Osteocyte (in vitro differentiated cells): ENCODE results near the gene JMJD7. TPM values are rescaled to one million over a fixed set of nuclear protein-coding genes. Genes with fewer than 3 reads are reported as not detected.

ENCODE experiments used
- DNase-seq: peaks from one replicate; pipeline ENCODE4 v3.0.0; 2021; ENCODE audit warnings: mixed read lengths; ENCODE audit not compliant: unreplicated experiment; ENCODE audit errors: extremely low spot score
- H3K27ac Mint-ChIP-seq: one replicate; pipeline ENCODE4 v1.8.0; 2021; ENCODE audit warnings: mild to moderate bottlenecking, mixed read lengths; ENCODE audit not compliant: unreplicated experiment
- H3K27me3 Mint-ChIP-seq: one replicate; pipeline ENCODE4 v1.8.0; 2021; ENCODE audit warnings: mixed read lengths; ENCODE audit not compliant: unreplicated experiment
- H3K36me3 Mint-ChIP-seq: one replicate; pipeline ENCODE4 v1.8.0; 2021; ENCODE audit warnings: mixed read lengths; ENCODE audit not compliant: unreplicated experiment
- H3K4me1 Mint-ChIP-seq: one replicate; pipeline ENCODE4 v1.8.0; 2021; ENCODE audit warnings: mixed read lengths; ENCODE audit not compliant: unreplicated experiment
- H3K4me3 Mint-ChIP-seq: one replicate; pipeline ENCODE4 v1.8.0; 2021; ENCODE audit warnings: mild to moderate bottlenecking, moderate library complexity, mixed read lengths; ENCODE audit not compliant: unreplicated experiment
- H3K9me3 Mint-ChIP-seq: one replicate; pipeline ENCODE4 v1.8.0; 2021; ENCODE audit warnings: mixed read lengths; ENCODE audit not compliant: unreplicated experiment
- total RNA-seq: library from RNA; stranded (reverse); gene quantifications from 2 replicates; pipeline ENCODE4 v1.2.1, GENCODE V29; 2021
- TF ChIP-seq, protein P1 (sequence below): fragments of 200-600 bp; sonication (generic); IDR thresholded peaks from 2 replicates; pipeline ENCODE4 v1.5.0; 2021; ENCODE audit warnings: antibody characterized with exemption, mild to moderate bottlenecking, moderate library complexity

JMJD7 gene
- total RNA-seq, 1 donor from 2014 or later: 14.0 TPM

DNA sequence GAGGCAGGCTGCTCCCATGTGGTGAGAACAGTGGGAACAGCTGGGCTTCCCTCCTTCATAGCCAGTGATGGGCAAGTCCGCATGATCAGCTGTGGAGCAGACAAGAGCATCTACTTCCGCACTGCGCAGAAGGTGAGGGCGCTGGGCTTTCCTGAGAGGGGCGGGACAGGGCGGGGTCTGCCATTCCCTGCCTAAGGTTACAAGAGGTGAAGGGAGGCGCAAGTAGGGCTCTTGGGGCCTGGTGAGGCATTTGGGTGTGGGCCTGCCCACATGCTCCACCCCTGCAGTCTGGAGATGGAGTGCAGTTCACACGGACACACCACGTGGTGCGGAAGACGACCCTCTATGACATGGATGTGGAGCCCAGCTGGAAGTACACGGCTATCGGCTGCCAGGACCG, 10.6 kb upstream of the JMJD7 start:
- no peaks in the 10 kb centered on the region for H3K4me1 Mint-ChIP-seq
- H3K36me3 Mint-ChIP-seq: peaks cover 48% of the 10 kb centered on the region

GRCh38 chr15:41817781-41818180, 10.1 kb upstream of the JMJD7 start:
- no peak overlapping the region for H3K4me3 Mint-ChIP-seq
- TF ChIP-seq, protein P1, sequence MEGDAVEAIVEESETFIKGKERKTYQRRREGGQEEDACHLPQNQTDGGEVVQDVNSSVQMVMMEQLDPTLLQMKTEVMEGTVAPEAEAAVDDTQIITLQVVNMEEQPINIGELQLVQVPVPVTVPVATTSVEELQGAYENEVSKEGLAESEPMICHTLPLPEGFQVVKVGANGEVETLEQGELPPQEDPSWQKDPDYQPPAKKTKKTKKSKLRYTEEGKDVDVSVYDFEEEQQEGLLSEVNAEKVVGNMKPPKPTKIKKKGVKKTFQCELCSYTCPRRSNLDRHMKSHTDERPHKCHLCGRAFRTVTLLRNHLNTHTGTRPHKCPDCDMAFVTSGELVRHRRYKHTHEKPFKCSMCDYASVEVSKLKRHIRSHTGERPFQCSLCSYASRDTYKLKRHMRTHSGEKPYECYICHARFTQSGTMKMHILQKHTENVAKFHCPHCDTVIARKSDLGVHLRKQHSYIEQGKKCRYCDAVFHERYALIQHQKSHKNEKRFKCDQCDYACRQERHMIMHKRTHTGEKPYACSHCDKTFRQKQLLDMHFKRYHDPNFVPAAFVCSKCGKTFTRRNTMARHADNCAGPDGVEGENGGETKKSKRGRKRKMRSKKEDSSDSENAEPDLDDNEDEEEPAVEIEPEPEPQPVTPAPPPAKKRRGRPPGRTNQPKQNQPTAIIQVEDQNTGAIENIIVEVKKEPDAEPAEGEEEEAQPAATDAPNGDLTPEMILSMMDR: no peak
- no peaks in the 10 kb centered on the region for H3K27me3 Mint-ChIP-seq
- no peak overlapping the region for H3K27ac Mint-ChIP-seq
- H3K36me3 Mint-ChIP-seq: peaks cover 50% of the 10 kb centered on the region
- H3K4me1 Mint-ChIP-seq: no peaks in the 10 kb centered on the region
- no peak for DNase-seq
- H3K9me3 Mint-ChIP-seq: no peaks in the 10 kb centered on the region

More for the DNA sequence above, 10.6 kb upstream of the JMJD7 start:
- TF ChIP-seq, protein P1: no peak
- Mint-ChIP-seq H3K4me3 (no peak overlapping the region), H3K27ac (no peak overlapping the region), H3K9me3 (no peaks in the 10 kb centered on the region), H3K27me3 (no peaks in the 10 kb centered on the region)
- no peak for DNase-seq

DNA sequence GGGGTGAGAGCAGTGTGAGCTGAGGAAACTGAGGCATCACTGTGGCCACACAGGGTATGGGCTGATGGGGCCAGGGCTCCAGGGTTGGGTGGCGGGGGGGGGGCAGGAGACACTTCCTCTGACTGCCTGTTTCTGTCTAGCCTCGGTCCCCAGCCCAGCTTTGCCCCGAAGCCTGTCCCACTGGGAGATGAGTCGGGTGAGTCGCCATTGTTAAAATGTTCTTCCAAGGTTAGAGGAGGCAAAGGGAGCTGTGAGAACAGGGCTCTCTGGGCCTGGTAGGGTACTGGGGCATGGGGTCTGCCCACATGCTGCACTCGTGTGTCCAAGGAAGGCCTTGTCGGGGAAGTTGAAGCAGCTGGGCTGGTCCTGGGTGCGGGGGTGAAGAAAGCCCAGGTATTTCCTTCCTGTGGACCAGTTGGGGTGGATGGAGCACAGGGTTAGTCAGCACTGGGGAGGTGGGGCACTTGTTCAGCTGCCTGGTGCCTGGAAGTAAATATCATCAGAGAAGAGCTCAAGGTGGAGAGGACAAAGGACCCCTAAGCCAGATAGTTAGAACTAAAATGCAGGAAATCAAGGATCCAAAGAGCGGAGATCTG, 8.3 kb upstream of the JMJD7 start:
- TF ChIP-seq, protein P1: no peak
- H3K27ac Mint-ChIP-seq: no peak overlapping the region
- H3K4me3 Mint-ChIP-seq: no peak overlapping the region
- H3K27me3 Mint-ChIP-seq: no peaks in the 10 kb centered on the region
- no peak for DNase-seq
- peaks cover 53% of the 10 kb centered on the region for H3K36me3 Mint-ChIP-seq
- H3K4me1 Mint-ChIP-seq: no peaks in the 10 kb centered on the region
- no peaks in the 10 kb centered on the region for H3K9me3 Mint-ChIP-seq

DNA sequence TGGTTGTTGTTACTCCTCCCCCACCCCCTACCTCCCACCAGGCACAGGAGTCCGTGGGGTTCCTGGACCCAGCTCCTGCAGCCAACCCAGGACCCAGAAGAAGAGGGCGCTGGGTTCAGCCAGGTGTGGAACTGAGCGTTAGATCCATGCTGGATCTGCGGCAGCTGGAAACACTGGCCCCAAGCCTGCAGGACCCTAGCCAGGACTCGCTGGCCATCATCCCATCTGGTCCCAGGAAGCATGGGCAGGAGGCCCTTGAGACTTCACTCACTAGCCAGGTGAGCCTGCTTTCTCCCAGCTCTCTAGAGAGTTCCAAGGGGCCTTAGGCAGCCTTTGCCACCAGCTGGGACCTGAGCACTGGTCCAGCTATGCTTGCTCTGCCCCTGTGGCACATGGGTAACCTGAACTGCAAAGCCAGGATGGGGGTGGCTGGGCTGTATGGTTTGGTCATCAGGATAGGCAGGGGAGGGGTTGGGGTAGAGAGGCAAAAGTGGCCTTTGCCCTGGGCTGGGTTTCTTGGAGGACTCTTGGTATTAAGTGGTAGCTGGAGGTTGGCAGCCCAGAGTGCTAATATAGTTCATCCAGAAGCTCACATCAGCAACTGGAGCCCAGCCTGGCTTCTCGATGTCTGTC, 7.0 kb upstream of the JMJD7 start:
- TF ChIP-seq, protein P1: no peak
- Mint-ChIP-seq H3K27me3 (no peaks in the 10 kb centered on the region), H3K9me3 (no peaks in the 10 kb centered on the region), H3K36me3 (peaks cover 48% of the 10 kb centered on the region), H3K27ac (no peak overlapping the region), H3K4me1 (no peaks in the 10 kb centered on the region), H3K4me3 (no peak overlapping the region)
- no peak for DNase-seq

DNA sequence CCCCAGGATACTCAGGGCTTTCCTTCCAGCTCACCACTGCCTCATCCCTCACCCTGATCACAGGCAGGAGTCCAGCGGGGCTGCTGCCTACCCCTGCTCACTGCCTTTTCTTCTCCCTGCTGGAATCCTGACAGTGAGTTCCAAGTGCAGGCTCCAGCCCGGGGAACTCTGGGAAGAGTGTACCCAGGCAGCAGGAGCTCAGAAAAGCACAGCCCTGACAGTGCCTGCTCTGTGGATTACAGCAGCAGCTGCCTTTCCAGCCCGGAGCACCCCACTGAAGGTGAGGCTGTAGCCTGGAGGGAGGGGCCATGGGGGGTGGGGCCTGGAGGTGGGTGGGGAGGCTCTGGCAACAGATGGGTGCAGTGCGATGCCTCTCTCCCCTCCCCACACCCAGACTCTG, 6.1 kb upstream of the JMJD7 start:
- peaks cover 2% of the 10 kb centered on the region for H3K4me1 Mint-ChIP-seq
- H3K4me3 Mint-ChIP-seq: no peak overlapping the region
- no peak for DNase-seq
- no peaks in the 10 kb centered on the region for H3K9me3 Mint-ChIP-seq
- peaks cover 44% of the 10 kb centered on the region for H3K36me3 Mint-ChIP-seq
- H3K27ac Mint-ChIP-seq: no peak overlapping the region
- TF ChIP-seq, protein P1: no peak
- no peaks in the 10 kb centered on the region for H3K27me3 Mint-ChIP-seq
